KMS-11 (cell line): ENCODE results near the gene EXOC4.

Experiments
- H2AFZ ChIP-seq: fragments of 200-600 bp; sonication (generic); 2 replicates; pipeline ENCODE4 v1.6.1; 2016; ENCODE audit warnings: antibody characterized with exemption, mixed run types, low read depth
- H3K27ac ChIP-seq: fragments of 200-600 bp; sonication (generic); 2 replicates; pipeline ENCODE4 v1.6.1; 2016; ENCODE audit warnings: mild to moderate bottlenecking, mixed run types
- H3K27me3 ChIP-seq: fragments of 200-600 bp; sonication (generic); 2 replicates; pipeline ENCODE4 v1.6.1; 2017; ENCODE audit warnings: mild to moderate bottlenecking, low read depth, mixed run types, moderate library complexity; ENCODE audit not compliant: insufficient read depth
- H3K36me3 ChIP-seq: fragments of 200-600 bp; sonication (generic); 2 replicates; pipeline ENCODE4 v1.6.1; 2017; ENCODE audit warnings: mild to moderate bottlenecking, mixed run types; ENCODE audit not compliant: insufficient read depth
- H3K4me1 ChIP-seq: fragments of 200-600 bp; sonication (generic); 2 replicates; pipeline ENCODE4 v1.6.1; 2016; ENCODE audit warnings: mild to moderate bottlenecking, low read depth, mixed run types; ENCODE audit not compliant: poor library complexity, severe bottlenecking
- H3K4me2 ChIP-seq: fragments of 200-600 bp; sonication (generic); 2 replicates; pipeline ENCODE4 v1.7.0; 2016; ENCODE audit warnings: mild to moderate bottlenecking, mixed run types
- H3K4me3 ChIP-seq: fragments of 200-600 bp; sonication (generic); IDR thresholded peaks from 2 replicates; pipeline ENCODE4 v1.6.1; 2017; ENCODE audit warnings: low read depth, low read length, mixed read lengths; ENCODE audit not compliant: insufficient read depth
- H3K79me2 ChIP-seq: fragments of 200-600 bp; sonication (generic); 2 replicates; pipeline ENCODE4 v1.6.1; 2016; ENCODE audit warnings: low read depth, mixed run types; ENCODE audit not compliant: insufficient read depth
- H3K9ac ChIP-seq: fragments of 200-600 bp; sonication (generic); 2 replicates; pipeline ENCODE4 v1.6.1; 2016; ENCODE audit warnings: mild to moderate bottlenecking, mixed run types
- H4K20me1 ChIP-seq: fragments of 200-600 bp; sonication (generic); 2 replicates; pipeline ENCODE4 v1.6.1; 2016; ENCODE audit warnings: mild to moderate bottlenecking, mixed run types; ENCODE audit not compliant: insufficient read depth
- CTCF ChIP-seq: fragments of 200-600 bp; sonication (generic); conservative IDR thresholded peaks from 2 replicates; pipeline ENCODE4 v1.6.1; 2017; ENCODE audit warnings: low read depth, mild to moderate bottlenecking, antibody characterized with exemption, low read length, moderate library complexity, mixed read lengths

Gene EXOC4

DNA sequence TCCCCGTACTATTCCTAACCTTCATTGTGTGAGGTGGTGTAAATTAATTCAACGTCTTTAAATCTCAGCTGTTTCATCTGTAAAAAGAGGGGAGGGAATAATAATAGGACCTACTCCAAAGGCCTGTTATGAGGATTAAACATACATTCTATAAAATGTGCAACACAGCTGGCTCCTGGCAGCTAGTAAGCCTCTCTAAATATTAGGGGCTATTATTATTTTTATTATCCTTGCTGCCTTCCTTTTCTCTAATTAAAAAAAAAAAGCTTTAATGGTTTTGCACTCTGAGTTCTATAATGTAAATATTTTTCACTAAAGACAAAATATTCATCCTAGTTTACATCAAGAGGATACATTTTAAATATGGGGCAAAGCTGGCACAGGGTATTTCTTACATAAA lies 19.5 kb downstream of the EXOC4 start:
- H2AFZ ChIP-seq: no peak overlapping the region
- no peaks in the 10 kb centered on the region for H4K20me1 ChIP-seq
- no peak overlapping the region for H3K9ac ChIP-seq
- no peak overlapping the region for H3K4me3 ChIP-seq
- H3K4me2 ChIP-seq: no peak overlapping the region
- no peak overlapping the region for H3K27ac ChIP-seq
- no peak for TF ChIP-seq CTCF
- no peaks in the 10 kb centered on the region for H3K36me3 ChIP-seq
- H3K27me3 ChIP-seq: no peaks in the 10 kb centered on the region
- no peaks in the 10 kb centered on the region for H3K4me1 ChIP-seq
- H3K79me2 ChIP-seq: no peaks in the 10 kb centered on the region

DNA sequence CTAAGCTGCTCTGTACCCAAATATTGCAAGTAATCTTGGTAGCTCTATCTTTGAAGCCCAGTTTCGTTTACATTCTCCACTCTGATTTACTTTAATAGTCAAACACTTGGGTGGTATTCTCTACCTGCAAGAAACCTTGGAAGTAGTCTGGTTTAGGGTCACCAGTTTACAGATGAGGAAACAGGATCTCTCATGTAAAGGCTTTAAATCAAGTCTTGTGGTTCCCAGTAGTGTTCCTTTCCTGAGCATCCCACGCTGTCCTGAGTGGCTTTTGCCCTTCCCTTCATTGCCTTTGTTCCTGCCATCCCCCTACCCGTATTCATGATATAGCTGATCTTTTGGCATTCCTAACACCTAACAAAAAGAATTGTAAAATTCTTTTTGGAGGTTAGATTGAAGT lies 20.3 kb downstream of the EXOC4 start:
- no peak overlapping the region for H3K4me2 ChIP-seq
- no peak for TF ChIP-seq CTCF

DNA sequence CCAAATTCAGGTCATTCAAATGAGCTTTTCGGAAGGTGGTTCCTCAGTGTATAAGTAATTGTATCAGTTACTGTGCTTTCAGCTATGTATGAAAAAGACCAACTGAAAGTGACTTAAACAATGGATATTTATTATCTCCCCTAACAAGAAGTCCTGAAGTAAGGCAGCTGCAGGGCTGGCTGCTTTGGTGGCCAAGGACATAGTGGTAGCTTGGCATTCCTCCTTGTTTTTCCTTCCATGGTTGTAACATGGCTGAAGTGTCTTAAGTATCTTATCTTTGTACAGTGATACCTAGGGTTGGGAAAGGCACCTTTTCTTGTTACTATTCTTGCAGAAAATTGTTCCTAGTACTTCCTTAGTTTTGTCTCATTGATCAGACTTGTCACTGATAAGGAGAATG lies 21.4 kb downstream of the EXOC4 start:
- H3K27me3 ChIP-seq: no peaks in the 10 kb centered on the region
- no peak overlapping the region for H3K27ac ChIP-seq
- no peaks in the 10 kb centered on the region for H4K20me1 ChIP-seq
- H3K4me2 ChIP-seq: no peak overlapping the region
- TF ChIP-seq CTCF: no peak
- H3K79me2 ChIP-seq: no peaks in the 10 kb centered on the region
- H3K4me3 ChIP-seq: no peak overlapping the region
- H3K9ac ChIP-seq: no peak overlapping the region
- no peaks in the 10 kb centered on the region for H3K4me1 ChIP-seq
- no peaks in the 10 kb centered on the region for H3K36me3 ChIP-seq
- H2AFZ ChIP-seq: no peak overlapping the region

More for the DNA sequence above, 20.3 kb downstream of the EXOC4 start:
- no peaks in the 10 kb centered on the region for H3K79me2 ChIP-seq
- H3K36me3 ChIP-seq: no peaks in the 10 kb centered on the region
- no peaks in the 10 kb centered on the region for H3K4me1 ChIP-seq
- H3K27me3 ChIP-seq: no peaks in the 10 kb centered on the region
- H2AFZ ChIP-seq: no peak overlapping the region
- no peaks in the 10 kb centered on the region for H4K20me1 ChIP-seq
- no peak overlapping the region for H3K4me3 ChIP-seq
- H3K9ac ChIP-seq: no peak overlapping the region
- no peak overlapping the region for H3K27ac ChIP-seq

- Histone ChIP-seq H3K36me3 (no peaks in the 10 kb centered on the region), H3K4me2 (no peak overlapping the region), H3K79me2 (no peaks in the 10 kb centered on the region), H3K9ac (no peak overlapping the region), H3K27ac (no peak overlapping the region), H3K27me3 (no peaks in the 10 kb centered on the region), H2AFZ (no peak overlapping the region), H3K4me3 (no peak overlapping the region), H4K20me1 (no peaks in the 10 kb centered on the region), H3K4me1 (no peaks in the 10 kb centered on the region)
- no peak; the same call in 1 of the 2 replicates for TF ChIP-seq CTCF
Measured at GRCh38 chr7:133275008-133275407, 22.1 kb downstream of the EXOC4 start.
